ENCODE measurements around the gene MRPL12.

DNA sequence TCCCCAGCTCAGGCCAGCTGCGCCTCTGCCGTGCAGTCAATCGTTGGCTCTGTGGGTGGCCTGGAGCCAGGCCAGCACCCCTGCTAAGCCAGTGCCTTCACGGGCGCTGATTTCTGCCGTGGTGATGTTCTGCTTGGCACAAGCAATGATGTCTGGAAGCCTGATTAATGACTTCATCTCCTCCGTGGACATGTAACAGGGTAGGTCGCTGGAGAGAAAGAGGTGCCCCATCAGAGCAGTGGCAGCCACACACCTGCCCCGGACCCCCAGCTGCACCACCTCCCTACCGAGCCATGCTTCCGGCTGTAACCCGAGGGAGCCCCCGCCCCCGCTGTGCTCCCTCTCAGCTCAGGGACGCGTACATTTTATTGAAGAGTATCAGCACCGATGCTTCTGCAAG is 21.5 kb upstream of the MRPL12 start:
- TF ChIP-seq, protein P1, sequence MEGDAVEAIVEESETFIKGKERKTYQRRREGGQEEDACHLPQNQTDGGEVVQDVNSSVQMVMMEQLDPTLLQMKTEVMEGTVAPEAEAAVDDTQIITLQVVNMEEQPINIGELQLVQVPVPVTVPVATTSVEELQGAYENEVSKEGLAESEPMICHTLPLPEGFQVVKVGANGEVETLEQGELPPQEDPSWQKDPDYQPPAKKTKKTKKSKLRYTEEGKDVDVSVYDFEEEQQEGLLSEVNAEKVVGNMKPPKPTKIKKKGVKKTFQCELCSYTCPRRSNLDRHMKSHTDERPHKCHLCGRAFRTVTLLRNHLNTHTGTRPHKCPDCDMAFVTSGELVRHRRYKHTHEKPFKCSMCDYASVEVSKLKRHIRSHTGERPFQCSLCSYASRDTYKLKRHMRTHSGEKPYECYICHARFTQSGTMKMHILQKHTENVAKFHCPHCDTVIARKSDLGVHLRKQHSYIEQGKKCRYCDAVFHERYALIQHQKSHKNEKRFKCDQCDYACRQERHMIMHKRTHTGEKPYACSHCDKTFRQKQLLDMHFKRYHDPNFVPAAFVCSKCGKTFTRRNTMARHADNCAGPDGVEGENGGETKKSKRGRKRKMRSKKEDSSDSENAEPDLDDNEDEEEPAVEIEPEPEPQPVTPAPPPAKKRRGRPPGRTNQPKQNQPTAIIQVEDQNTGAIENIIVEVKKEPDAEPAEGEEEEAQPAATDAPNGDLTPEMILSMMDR (IDR thresholded peaks at IDR 0.05; ENCODE audit: low read length), result no peak
- no peak for TF ChIP-seq EZH2 (IDR thresholded peaks at IDR 0.05; ENCODE audit: borderline replicate concordance, low read length)

Measured in OCI-LY1 (cell line).